ENCODE data around the gene STK26. TPM values are rescaled to one million over a fixed set of nuclear protein-coding genes. Genes with fewer than 3 reads are reported as not detected.

STK26 gene
- total and polyA plus RNA-seq, 2 experiments from 2014 or later = 65.2 to 110 TPM

GRCh38 chrX:132001127-132001526, 22.0 kb upstream of the STK26 start (continued):
- TF ChIP-seq STAT1 (IDR thresholded peaks at IDR 0.05; ENCODE audit: unreplicated experiment) (no peak), EZH2 (IDR thresholded peaks at IDR 0.05; ENCODE audit: low read depth, unreplicated experiment) (no peak), ZNF331 (CRISPR knock-in tag; IDR thresholded peaks at IDR 0.05; ENCODE audit: low read depth) (no peak), CTCF (conservative IDR thresholded peaks at IDR 0.05; ENCODE audit: low read depth in 2 of 2) (no peak), POLR2AphosphoS5 (IDR thresholded peaks at IDR 0.05; ENCODE audit: low read depth) (no peak), ZNF114 (CRISPR knock-in tag; IDR thresholded peaks at IDR 0.05) (no peak), JUNB (IDR thresholded peaks at IDR 0.05; ENCODE audit: unreplicated experiment) (no peak), REST (IDR thresholded peaks at IDR 0.05; ENCODE audit: unreplicated experiment) (no peak), NANOG (IDR thresholded peaks at IDR 0.05; ENCODE audit: borderline replicate concordance) (no peak), EZH2phosphoT487 (IDR thresholded peaks at IDR 0.05; ENCODE audit: unreplicated experiment) (no peak)
- TF ChIP-seq, protein P1, sequence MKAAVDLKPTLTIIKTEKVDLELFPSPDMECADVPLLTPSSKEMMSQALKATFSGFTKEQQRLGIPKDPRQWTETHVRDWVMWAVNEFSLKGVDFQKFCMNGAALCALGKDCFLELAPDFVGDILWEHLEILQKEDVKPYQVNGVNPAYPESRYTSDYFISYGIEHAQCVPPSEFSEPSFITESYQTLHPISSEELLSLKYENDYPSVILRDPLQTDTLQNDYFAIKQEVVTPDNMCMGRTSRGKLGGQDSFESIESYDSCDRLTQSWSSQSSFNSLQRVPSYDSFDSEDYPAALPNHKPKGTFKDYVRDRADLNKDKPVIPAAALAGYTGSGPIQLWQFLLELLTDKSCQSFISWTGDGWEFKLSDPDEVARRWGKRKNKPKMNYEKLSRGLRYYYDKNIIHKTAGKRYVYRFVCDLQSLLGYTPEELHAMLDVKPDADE (IDR thresholded peaks at IDR 0.05) = no peak

- TF ChIP-seq, protein P1 (IDR thresholded peaks at IDR 0.05) = no peak
- no peak for TF ChIP-seq ZNF114 (CRISPR knock-in tag; IDR thresholded peaks at IDR 0.05)
- no peak overlapping the region; the same call in 1 of the 2 replicates for H2AFZ ChIP-seq
- H3K36me3 ChIP-seq (ENCODE audit: insufficient read depth) = no peaks in the 10 kb centered on the region
- H3K4me1 ChIP-seq (ENCODE audit: insufficient read depth) = no peaks in the 10 kb centered on the region
- no peaks in the 10 kb centered on the region for H3K36me3 Mint-ChIP-seq (ENCODE audit: low read depth)
- H3K79me2 ChIP-seq (replicated peaks; ENCODE audit: insufficient read depth) = no peaks in the 10 kb centered on the region
- DNase-seq (ENCODE audit: low spot score) (no peak), ATAC-seq (no peak)
- H3K4me3 ChIP-seq = no peak overlapping the region
- no peaks in the 10 kb centered on the region for H3K9me3 Mint-ChIP-seq
- H4K20me1 ChIP-seq (replicated peaks; ENCODE audit: insufficient read depth) = no peaks in the 10 kb centered on the region
- H3K27me3 ChIP-seq (ENCODE audit: insufficient read depth) = no peaks in the 10 kb centered on the region
- H3K4me3 Mint-ChIP-seq = no peak overlapping the region
- no peaks in the 10 kb centered on the region for H3K9me2 ChIP-seq (ENCODE audit: insufficient read depth)
- H3K27ac Mint-ChIP-seq = no peak overlapping the region
- peaks cover 8% of the 10 kb centered on the region; the same call in 1 of the 3 replicates for H3K4me1 Mint-ChIP-seq
- H3K27ac ChIP-seq (ENCODE audit: low read depth) = no peak overlapping the region
- no peaks in the 10 kb centered on the region for H3K27me3 Mint-ChIP-seq (ENCODE audit: insufficient read depth, low read depth, poor library complexity)
- no peaks in the 10 kb centered on the region for H3F3A ChIP-seq (replicated peaks; ENCODE audit: low read depth)
- H3K4me2 ChIP-seq = no peak overlapping the region
Measured at GRCh38 chrX:132004728-132005127, 18.4 kb upstream of the STK26 start.

Measured in GM23338 (cell line).